NCI-H146 (cell line): ENCODE data around the gene TUT4.

Experiments used
- DNase-seq: peaks from one replicate; lab custom pipeline; 2025; lab: John Stamatoyannopoulos, UW

The TUT4 gene

GRCh38 chr1:52472384-52472783 is 80.5 kb downstream of the TUT4 start:
- no peak for DNase-seq

DNA sequence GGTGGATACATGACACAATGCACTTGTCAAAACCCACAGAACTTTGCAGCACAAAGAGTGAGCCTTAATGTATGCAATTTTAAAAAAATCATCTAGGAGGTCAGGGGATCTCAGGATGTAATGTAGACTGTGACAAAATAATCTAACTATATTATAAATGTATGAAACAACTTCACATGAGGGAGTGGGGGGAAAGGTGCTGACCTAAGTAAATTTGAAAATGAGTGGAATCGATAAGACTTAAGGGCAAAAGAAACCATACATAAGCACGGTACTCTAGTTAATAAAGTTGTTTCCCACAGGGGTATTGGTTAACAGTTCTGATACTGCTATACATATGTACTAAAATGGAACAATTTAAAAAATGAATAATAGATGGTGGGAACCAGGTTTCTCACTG is 83.8 kb downstream of the TUT4 start:
- DNase-seq, result no peak

DNA sequence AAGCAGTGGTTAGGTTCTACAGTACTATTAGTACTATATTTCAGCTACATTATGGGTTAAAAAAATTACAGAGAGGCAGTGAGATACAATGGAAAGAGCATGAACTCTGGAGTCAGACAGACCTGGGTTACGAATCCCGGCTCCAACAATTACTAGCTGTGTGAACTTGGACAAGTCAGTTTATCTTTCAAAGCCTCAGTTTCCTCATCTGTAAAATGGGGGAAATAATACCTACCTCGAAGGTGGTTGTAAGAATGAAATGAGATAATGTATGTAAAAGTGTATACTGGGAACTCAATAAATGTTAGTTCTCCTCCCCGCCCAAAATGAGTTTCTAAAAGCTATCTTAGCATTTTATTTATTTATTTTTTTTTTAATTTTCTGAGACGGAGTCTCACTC is 89.0 kb downstream of the TUT4 start:
- DNase-seq, result no peak

DNA sequence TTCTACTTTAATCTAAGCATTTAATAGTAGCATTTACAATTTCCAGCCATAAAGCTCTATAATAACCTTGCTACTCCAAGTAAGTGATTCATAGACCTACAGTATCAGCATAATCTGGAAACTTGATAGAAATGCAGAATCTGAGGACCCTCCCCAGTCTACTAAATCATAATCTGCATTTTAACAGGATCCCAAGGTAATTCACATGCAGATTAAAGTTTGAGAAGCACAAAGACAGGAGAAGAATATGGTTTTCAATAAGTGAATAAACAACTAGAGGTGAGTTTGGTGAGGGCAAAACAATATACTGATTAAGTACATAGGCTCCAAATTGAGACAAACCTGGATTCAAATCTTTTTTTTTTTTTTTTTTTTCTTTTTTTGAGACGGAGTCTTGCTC is 91.1 kb downstream of the TUT4 start:
- DNase-seq, result no peak

DNA sequence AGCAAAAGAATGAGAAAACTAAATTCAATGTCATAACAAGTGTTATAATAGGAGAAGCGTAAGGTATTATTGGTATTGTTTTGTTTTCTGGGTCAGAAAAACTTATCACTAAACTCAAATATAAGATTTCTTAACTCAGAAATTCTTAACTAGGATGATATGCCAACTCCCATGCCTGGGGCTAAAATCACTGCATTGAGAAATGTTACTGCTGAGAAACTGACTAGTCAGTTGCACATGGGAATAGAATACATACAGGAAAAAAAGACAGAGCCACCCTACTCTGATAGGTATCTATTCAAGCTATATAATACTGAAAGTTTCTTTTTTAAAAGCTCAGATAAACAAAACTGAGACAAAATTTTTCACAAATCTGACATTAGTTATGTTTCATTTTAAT is 92.2 kb downstream of the TUT4 start:
- no peak for DNase-seq

DNA sequence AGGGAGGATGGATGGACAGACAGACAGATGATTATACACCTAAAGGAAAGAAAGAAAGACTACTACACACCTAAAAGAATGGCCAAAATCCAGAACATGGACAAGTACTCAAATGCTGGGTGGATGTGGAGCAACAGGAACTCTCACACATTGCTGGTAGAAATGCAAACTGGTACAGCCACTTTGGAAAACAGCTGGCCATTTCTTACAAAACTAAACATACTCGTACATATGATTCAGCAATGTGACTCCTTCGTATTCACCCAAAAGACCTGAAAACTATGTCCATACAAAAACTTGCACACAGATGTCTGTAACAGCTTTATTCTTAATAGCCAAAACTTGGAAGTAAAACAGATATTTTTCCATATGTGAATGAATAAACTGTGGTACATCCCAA is 97.2 kb downstream of the TUT4 start:
- DNase-seq, result no peak

- no peak for DNase-seq
Measured at GRCh38 chr1:52454779-52455178, 98.1 kb downstream of the TUT4 start.

GRCh38 chr1:52454127-52454526 is 98.8 kb downstream of the TUT4 start:
- DNase-seq, result no peak

GRCh38 chr1:52444463-52444862 is 108.4 kb downstream of the TUT4 start:
- no peak for DNase-seq

DNA sequence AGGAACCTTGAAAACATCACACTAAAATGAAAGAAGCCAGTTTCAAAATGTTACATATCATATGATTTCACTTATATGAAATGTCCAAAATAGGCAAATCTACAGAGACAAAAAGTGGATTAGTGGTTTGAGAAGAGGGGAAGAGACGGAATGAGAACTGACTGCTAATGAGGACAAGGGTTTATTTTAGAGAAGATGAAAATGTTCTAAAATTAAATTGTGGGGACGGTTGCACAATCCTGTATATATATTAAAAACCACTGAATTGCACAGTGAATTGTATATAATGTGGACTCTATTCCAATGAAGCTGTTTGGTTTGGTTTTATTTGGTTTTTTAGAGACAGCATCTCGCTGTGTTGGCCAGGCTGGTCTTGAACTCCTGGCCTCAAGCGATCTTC is 112.9 kb downstream of the TUT4 start:
- no peak for DNase-seq

DNA sequence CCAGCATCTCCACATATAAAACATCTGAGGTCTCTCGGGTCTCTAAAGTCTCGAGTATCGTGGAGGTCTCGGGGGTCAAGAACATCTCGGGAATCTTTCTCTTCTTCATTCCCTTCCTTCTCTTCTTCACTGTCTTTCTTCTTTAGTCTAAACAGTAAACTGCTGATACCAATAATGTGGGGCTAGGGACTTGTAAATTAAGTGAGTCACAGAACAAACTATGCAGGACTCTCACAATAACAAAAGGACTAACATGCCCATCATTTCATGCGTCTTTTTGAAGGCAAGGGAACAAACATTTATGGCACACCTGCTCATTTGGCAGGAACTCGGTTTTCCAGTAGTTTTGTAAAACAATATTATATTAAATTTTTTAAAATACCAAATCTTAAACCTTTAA is 116.1 kb downstream of the TUT4 start:
- no peak for DNase-seq

- DNase-seq, result no peak
Measured at GRCh38 chr1:52435650-52436049, 117.2 kb downstream of the TUT4 start.

DNA sequence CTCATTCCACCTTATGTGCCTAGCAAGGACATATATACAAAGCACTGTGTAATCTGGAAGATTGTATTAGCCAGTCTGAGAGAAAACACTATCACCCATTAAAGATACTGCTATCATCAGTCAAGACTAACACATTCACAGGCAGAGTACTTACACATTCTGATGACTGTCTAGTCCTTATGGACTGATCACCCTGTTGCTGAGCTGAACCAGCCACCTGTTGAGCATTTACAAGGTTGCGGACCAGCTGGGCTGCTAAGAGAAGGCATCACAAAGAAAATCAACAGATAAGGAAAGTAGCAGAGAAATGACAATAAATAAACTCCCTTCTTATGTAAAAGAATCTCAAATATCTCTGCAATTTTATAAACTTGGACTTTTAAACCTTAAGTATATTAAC is 117.7 kb downstream of the TUT4 start:
- no peak for DNase-seq

GRCh38 chr1:52432807-52433206 is 120.1 kb downstream of the TUT4 start:
- no peak for DNase-seq

DNA sequence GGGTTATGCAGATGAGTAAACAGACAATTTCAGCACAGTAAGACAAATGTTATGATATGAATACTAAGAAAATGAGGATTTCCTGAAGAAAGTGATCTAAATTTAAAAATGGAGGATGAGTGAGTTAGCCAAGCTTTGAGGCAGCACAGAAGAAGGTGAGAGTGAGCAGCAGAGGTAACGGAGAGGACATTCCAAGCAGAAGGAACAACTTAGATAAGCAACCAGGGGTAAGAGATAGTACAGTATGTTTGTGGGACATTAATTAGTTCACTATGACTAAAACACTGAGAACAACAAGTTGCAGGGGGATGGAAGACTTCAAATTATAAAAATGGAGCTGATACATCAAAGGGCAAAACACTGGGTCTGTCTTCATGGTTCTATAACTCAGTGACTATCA is 125.7 kb downstream of the TUT4 start:
- no peak for DNase-seq

GRCh38 chr1:52426371-52426770 is 126.5 kb downstream of the TUT4 start:
- no peak for DNase-seq

DNA sequence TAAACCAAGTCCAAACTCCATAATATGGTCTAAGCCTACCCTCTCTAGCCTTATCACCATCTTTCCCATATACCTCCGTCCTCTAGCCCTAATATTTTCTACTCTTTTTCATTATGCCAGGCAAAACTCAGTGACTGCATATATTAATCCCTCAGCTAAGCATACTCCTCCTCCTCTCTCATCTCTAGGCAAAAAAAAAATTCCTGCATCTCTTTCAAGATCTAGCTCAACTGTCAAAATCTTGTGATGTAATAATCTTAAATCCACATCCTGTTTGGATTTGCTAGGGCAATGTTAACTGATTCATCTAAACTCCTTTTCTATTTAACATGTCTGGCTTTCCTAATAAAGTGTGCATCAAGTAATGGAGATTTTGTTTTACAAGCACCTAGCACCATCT is 128.1 kb downstream of the TUT4 start:
- DNase-seq, result no peak

DNA sequence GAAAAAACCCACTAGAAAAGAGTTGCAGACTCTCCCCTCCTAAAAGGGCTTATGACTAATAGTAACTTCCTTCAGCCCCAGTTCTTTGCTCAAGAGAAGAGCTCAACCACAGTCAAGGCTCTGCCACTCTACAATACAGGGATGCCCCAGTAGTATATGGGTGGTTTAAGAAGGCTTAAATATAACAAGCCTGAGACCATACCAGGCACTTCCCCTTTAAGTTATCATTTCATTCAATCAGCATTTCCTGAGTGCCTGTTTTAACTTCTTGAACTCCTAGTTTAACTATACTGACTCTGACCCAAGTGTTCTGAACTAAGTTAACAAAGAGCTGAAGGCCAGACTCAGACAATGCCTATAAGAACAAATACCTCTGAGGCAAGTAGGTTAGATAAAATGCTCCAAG is 128.7 kb downstream of the TUT4 start:
- no peak for DNase-seq

- no peak for DNase-seq
Measured at GRCh38 chr1:52423771-52424170, 129.1 kb downstream of the TUT4 start.

- no peak for DNase-seq
Measured at GRCh38 chr1:52423055-52423454, 129.8 kb downstream of the TUT4 start.

DNA sequence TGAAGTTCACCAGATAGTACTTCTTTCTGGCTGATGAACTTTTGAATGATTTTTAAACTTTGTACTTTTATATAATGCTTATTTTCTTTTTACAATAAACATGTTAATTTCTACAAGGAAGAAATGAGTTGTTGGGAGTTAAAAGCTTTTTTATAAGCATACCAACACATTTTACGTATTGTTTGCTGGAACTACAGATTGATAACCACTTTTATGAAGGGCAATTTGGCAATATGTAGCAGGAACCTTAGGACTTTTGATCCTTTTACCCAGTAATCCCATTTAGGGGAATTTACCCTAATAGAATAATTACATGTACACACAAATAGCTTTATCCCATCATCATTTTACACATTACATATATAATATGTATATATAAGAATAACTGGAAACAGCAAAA is 132.2 kb downstream of the TUT4 start:
- no peak for DNase-seq

DNA sequence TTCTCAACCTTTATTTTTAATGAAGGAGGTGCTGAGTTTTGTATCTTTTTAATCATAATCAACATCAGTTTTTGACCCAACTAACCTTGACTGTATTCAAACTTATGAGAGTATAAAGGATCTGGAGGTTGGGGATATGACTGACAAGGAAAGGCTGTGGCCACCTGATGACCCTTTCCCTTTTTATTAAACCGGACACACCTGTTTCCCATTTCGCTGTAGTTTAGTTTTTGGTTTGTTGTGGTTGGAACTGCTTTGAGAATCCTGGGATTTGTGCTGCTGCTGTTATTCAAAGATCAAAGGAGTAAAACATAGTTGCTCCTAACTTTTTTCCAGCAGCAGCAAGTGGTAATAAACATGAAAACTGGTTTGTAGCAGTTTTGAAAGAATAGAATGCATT is 136.1 kb downstream of the TUT4 start:
- no peak for DNase-seq

DNA sequence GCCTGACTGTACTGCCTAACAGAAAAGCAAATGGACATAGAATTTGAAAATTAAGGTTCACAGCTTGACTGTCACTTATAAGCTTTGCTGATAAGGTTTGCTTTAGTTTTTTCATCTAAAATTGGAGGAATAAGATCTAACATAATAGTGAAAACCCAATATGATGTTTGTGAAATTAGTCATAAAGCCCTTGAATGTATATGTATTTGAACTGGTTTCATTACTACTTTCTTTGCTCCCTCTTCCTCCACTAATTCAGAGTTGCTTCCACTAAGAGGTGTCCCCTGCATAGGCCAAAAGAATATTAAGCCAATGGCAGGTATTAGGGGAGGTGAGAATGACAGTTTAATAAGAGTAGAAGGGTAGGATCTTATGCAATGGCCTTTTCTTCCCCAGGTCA is 137.9 kb downstream of the TUT4 start:
- DNase-seq, result no peak

DNA sequence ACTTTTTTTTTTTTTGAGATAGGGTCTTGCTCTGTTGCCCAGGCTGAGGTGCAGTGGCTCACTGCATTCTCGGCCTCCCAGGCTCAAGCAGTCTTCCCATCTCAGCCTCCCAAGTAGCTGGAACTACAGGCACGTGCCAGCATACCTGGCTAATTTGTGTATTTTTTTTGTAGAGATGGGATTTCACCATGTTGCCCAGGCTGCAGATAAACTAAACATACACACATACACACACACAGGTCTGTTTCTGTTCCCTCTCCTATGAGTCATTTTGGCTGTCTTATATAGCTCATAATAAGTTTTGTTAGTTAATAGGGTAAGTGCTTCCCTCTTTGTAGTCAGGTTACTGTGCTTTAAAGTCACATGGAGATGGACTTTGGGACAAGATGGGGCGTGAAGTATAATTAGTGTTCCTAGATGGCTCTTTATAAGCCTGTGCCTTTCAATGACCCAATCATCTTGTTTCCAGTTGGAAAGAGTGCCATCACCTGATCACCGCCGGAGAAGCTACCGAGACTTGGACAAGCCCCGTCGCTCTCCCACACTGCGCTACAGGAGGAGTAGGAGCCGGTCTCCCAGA is 139.4 kb downstream of the TUT4 start:
- no peak for DNase-seq

DNA sequence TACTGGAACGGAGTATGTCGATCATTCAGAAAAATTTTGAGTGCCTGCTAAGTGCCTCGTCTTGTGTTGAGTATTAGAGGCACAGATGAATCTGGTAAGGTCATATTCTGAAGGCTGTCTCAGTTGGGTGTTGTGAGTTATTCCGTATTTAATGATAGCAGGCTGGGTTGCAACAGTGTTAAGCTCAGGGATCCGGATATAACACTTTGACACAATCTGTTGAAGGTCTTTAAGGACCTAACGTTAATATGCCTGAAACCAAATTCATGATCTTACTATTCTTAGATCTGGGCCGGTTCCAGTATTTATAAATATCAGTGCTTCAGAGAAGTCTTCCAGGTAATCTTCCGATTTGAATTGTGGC is 147.9 kb downstream of the TUT4 start:
- DNase-seq, result no peak
